Measurements from ENCODE around the gene CTDSP2.

The CTDSP2 gene

GRCh38 chr12:57885207-57885606 lies 38.7 kb upstream of the CTDSP2 start:
- Histone ChIP-seq H4K20me1 (ENCODE audit: low read depth, low read length) (no peaks in the 10 kb centered on the region), H3K27me3 (ENCODE audit: low read length) (no peaks in the 10 kb centered on the region), H3K9me3 (ENCODE audit: insufficient read depth, low read length) (no peaks in the 10 kb centered on the region), H3K4me2 (ENCODE audit: low read depth, low read length, poor library complexity, severe bottlenecking) (no peak overlapping the region), H3K9ac (ENCODE audit: low read length) (no peak overlapping the region), H3K79me2 (ENCODE audit: insufficient read depth, low read length) (no peaks in the 10 kb centered on the region), H3K27ac (ENCODE audit: low read depth, low read length) (no peak overlapping the region), H3K4me3 (ENCODE audit: insufficient read depth, low read length, poor library complexity, severe bottlenecking) (no peak overlapping the region), H3K9me2 (replicated peaks; ENCODE audit: insufficient read depth, low read length) (no peaks in the 10 kb centered on the region), H3K36me3 (ENCODE audit: low read length) (no peaks in the 10 kb centered on the region), H3F3A (ENCODE audit: insufficient read depth) (no peaks in the 10 kb centered on the region), H2AFZ (ENCODE audit: low read depth, low read length, severe bottlenecking) (no peak overlapping the region)
- TF ChIP-seq EZH2phosphoT487 (conservative IDR thresholded peaks at IDR 0.05; ENCODE audit: low read length) (no peak), CTCF (IDR thresholded peaks at IDR 0.05; ENCODE audit: insufficient read depth, low read length, poor library complexity, severe bottlenecking) (no peak)

- Histone ChIP-seq H3K9me3 (ENCODE audit: insufficient read depth, low read length) (no peaks in the 10 kb centered on the region), H3K36me3 (ENCODE audit: low read length) (no peaks in the 10 kb centered on the region), H3K4me2 (ENCODE audit: low read depth, low read length, poor library complexity, severe bottlenecking) (no peak overlapping the region), H4K20me1 (ENCODE audit: low read depth, low read length) (no peaks in the 10 kb centered on the region), H3K27ac (ENCODE audit: low read depth, low read length) (no peak overlapping the region), H3K9me2 (replicated peaks; ENCODE audit: insufficient read depth, low read length) (no peaks in the 10 kb centered on the region), H3K27me3 (ENCODE audit: low read length) (no peaks in the 10 kb centered on the region), H2AFZ (ENCODE audit: low read depth, low read length, severe bottlenecking) (no peak overlapping the region), H3K9ac (ENCODE audit: low read length) (no peak overlapping the region), H3F3A (ENCODE audit: insufficient read depth) (no peaks in the 10 kb centered on the region), H3K79me2 (ENCODE audit: insufficient read depth, low read length) (no peaks in the 10 kb centered on the region), H3K4me3 (ENCODE audit: insufficient read depth, low read length, poor library complexity, severe bottlenecking) (no peak overlapping the region)
- TF ChIP-seq CTCF (IDR thresholded peaks at IDR 0.05; ENCODE audit: insufficient read depth, low read length, poor library complexity, severe bottlenecking), result no peak
- no peak for TF ChIP-seq EZH2phosphoT487 (conservative IDR thresholded peaks at IDR 0.05; ENCODE audit: low read length)
Measured at GRCh38 chr12:57883700-57884099, 37.2 kb upstream of the CTDSP2 start.

GRCh38 chr12:57883057-57883456 lies 36.5 kb upstream of the CTDSP2 start:
- Histone ChIP-seq H3K9me3 (ENCODE audit: insufficient read depth, low read length) (no peaks in the 10 kb centered on the region), H3K4me2 (ENCODE audit: low read depth, low read length, poor library complexity, severe bottlenecking) (no peak overlapping the region), H3K27ac (ENCODE audit: low read depth, low read length) (no peak overlapping the region), H3F3A (ENCODE audit: insufficient read depth) (no peaks in the 10 kb centered on the region), H3K36me3 (ENCODE audit: low read length) (no peaks in the 10 kb centered on the region), H3K79me2 (ENCODE audit: insufficient read depth, low read length) (no peaks in the 10 kb centered on the region), H4K20me1 (ENCODE audit: low read depth, low read length) (no peaks in the 10 kb centered on the region), H3K9ac (ENCODE audit: low read length) (no peak overlapping the region), H2AFZ (ENCODE audit: low read depth, low read length, severe bottlenecking) (no peak overlapping the region), H3K9me2 (replicated peaks; ENCODE audit: insufficient read depth, low read length) (no peaks in the 10 kb centered on the region), H3K4me3 (ENCODE audit: insufficient read depth, low read length, poor library complexity, severe bottlenecking) (no peak overlapping the region), H3K27me3 (ENCODE audit: low read length) (no peaks in the 10 kb centered on the region)
- TF ChIP-seq CTCF (IDR thresholded peaks at IDR 0.05; ENCODE audit: insufficient read depth, low read length, poor library complexity, severe bottlenecking), result no peak
- TF ChIP-seq EZH2phosphoT487 (conservative IDR thresholded peaks at IDR 0.05; ENCODE audit: low read length), result no peak

All from SU-DHL-6 (cell line).